HEK293T (cell line): ENCODE measurements around the gene VAV3.

Experiments used
- CTCF ChIA-PET: fragments of 350-600 bp; formaldehyde crosslinking; extraction: SDS; loops from one replicate; lab custom pipeline; 2021; ENCODE audit warnings: antibody characterized with exemption, inconsistent platforms; lab: Yijun Ruan, JAX
- POLR2A ChIA-PET: fragments of 350-600 bp; formaldehyde crosslinking; extraction: SDS; loops from one replicate; lab custom pipeline; 2020; ENCODE audit warnings: antibody characterized with exemption, inconsistent platforms; lab: Yijun Ruan, JAX
- DNase-seq: peaks from one replicate; pipeline ENCODE4 v3.0.0; 2012; ENCODE audit warnings: mixed read lengths; ENCODE audit errors: extremely low spot score
- ARNT ChIP-seq: fragments of 450-650 bp; IDR thresholded peaks from 2 replicates; pipeline ENCODE4 v1.6.1; 2017; ENCODE audit warnings: mild to moderate bottlenecking
- BHLHE40 ChIP-seq: fragments of 450-650 bp; IDR thresholded peaks from 2 replicates; pipeline ENCODE4 v1.6.1; 2016; ENCODE audit warnings: mild to moderate bottlenecking, moderate library complexity, borderline replicate concordance
- CTBP1 ChIP-seq: fragments of 450-650 bp; IDR thresholded peaks from 2 replicates; pipeline ENCODE4 v1.6.1; 2016; ENCODE audit warnings: borderline replicate concordance
- ELF4 ChIP-seq: fragments of 450-650 bp; IDR thresholded peaks from 2 replicates; pipeline ENCODE4 v1.6.1; 2017; ENCODE audit warnings: antibody characterized with exemption
- FOXA1 ChIP-seq: fragments of 450-650 bp; IDR thresholded peaks from 2 replicates; pipeline ENCODE4 v1.6.1; 2016; ENCODE audit warnings: mild to moderate bottlenecking
- FOXK2 ChIP-seq: fragments of 450-650 bp; IDR thresholded peaks from 2 replicates; pipeline ENCODE4 v1.6.1; 2016; ENCODE audit warnings: mild to moderate bottlenecking
- FOXM1 ChIP-seq: fragments of 450-650 bp; IDR thresholded peaks from 2 replicates; pipeline ENCODE4 v1.6.1; 2017; ENCODE audit warnings: mild to moderate bottlenecking, borderline replicate concordance
- HDGF ChIP-seq: fragments of 450-650 bp; IDR thresholded peaks from 2 replicates; pipeline ENCODE4 v1.6.1; 2017; ENCODE audit warnings: antibody characterized with exemption, borderline replicate concordance
- L3MBTL2 ChIP-seq: fragments of 450-650 bp; conservative IDR thresholded peaks from 2 replicates; pipeline ENCODE4 v1.6.1; 2016; ENCODE audit warnings: mild to moderate bottlenecking
- LEF1 ChIP-seq: fragments of 450-650 bp; IDR thresholded peaks from 2 replicates; pipeline ENCODE4 v1.6.1; 2017; ENCODE audit warnings: mild to moderate bottlenecking, borderline replicate concordance
- NFRKB ChIP-seq: fragments of 450-650 bp; IDR thresholded peaks from 2 replicates; pipeline ENCODE4 v1.6.1; 2016; ENCODE audit warnings: mild to moderate bottlenecking, moderate library complexity
- PKNOX1 ChIP-seq: fragments of 450-650 bp; IDR thresholded peaks from 2 replicates; pipeline ENCODE4 v1.6.1; 2016
- SP1 ChIP-seq: fragments of 450-650 bp; IDR thresholded peaks from 2 replicates; pipeline ENCODE4 v1.6.1; 2017
- SUZ12 ChIP-seq: fragments of 450-650 bp; IDR thresholded peaks from 2 replicates; pipeline ENCODE4 v1.6.1; 2016; ENCODE audit warnings: mild to moderate bottlenecking
- TARDBP ChIP-seq: fragments of 450-650 bp; IDR thresholded peaks from 2 replicates; pipeline ENCODE4 v1.6.1; 2016
- ZNF384 ChIP-seq: fragments of 450-650 bp; IDR thresholded peaks from 2 replicates; pipeline ENCODE4 v1.6.1; 2016

The VAV3 gene

GRCh38 chr1:107572674-107573211, 392.2 kb downstream of the VAV3 start:
- CTCF ChIA-PET = interaction anchor here (1.2 kb wide), 1 partner anchor 175 kb away, joined by 3 read pairs; no protein-coding TSS in a partner anchor
- POLR2A ChIA-PET = no interaction called here
- TF ChIP-seq SP1 = no peak
- TF ChIP-seq PKNOX1 = peak; percentile 58
- no peak for TF ChIP-seq L3MBTL2
- TF ChIP-seq SUZ12 = no peak
- DNase-seq = no peak

GRCh38 chr1:107570768-107571167, 394.2 kb downstream of the VAV3 start:
- no peak for TF ChIP-seq FOXM1
- no peak for TF ChIP-seq ARNT
- no peak for TF ChIP-seq BHLHE40
- no peak for TF ChIP-seq FOXK2
- no peak for TF ChIP-seq TARDBP
- no peak for TF ChIP-seq NFRKB
- CTCF ChIA-PET = no interaction called here
- no peak for DNase-seq
- POLR2A ChIA-PET = no interaction called here

- ChIA-PET CTCF (interaction anchor here (1.5 kb wide), 1 partner anchor 34 kb away, joined by 6 read pairs; no protein-coding TSS in a partner anchor), POLR2A (no interaction called here)
- no peak for TF ChIP-seq SUZ12
- no peak for TF ChIP-seq FOXM1
- no peak for TF ChIP-seq TARDBP
- no peak for TF ChIP-seq CTBP1
- no peak for TF ChIP-seq LEF1
- no peak for TF ChIP-seq FOXA1
- TF ChIP-seq HDGF = no peak
- TF ChIP-seq L3MBTL2 = no peak
- TF ChIP-seq NFRKB = no peak
- no peak for DNase-seq
These were observed 401.5 kb downstream of the VAV3 start for GRCh38 chr1:107563441-107563840.

- POLR2A ChIA-PET = no interaction called here
- no peak for DNase-seq
- TF ChIP-seq BHLHE40 = no peak
- no peak for TF ChIP-seq SUZ12
- no peak for TF ChIP-seq TARDBP
- TF ChIP-seq SP1 = no peak
- no peak for TF ChIP-seq FOXM1
- no peak for TF ChIP-seq ZNF384
- no peak for TF ChIP-seq PKNOX1
- CTCF ChIA-PET = no interaction called here
These were observed 405.1 kb downstream of the VAV3 start for GRCh38 chr1:107559881-107560280.

GRCh38 chr1:107557095-107557494, 407.9 kb downstream of the VAV3 start:
- TF ChIP-seq ARNT (no peak), ZNF384 (no peak), ELF4 (no peak)
- ChIA-PET POLR2A (no interaction called here), CTCF (no interaction called here)
- no peak for DNase-seq

- TF ChIP-seq LEF1 (no peak), NFRKB (no peak), ARNT (no peak), TARDBP (no peak)
- no peak for DNase-seq
- ChIA-PET POLR2A (no interaction called here), CTCF (no interaction called here)
These were observed 409.4 kb downstream of the VAV3 start for GRCh38 chr1:107555578-107555977.

GRCh38 chr1:107552781-107553180, 412.2 kb downstream of the VAV3 start:
- DNase-seq = no peak
- ChIA-PET CTCF (no interaction called here), POLR2A (no interaction called here)
- TF ChIP-seq CTBP1 (no peak), BHLHE40 (no peak), FOXK2 (no peak), L3MBTL2 (no peak)

- TF ChIP-seq ELF4 (no peak), NFRKB (no peak), CTBP1 (no peak), BHLHE40 (no peak), FOXM1 (no peak), TARDBP (no peak), SP1 (no peak), HDGF (no peak), L3MBTL2 (no peak), ZNF384 (no peak), FOXK2 (no peak)
- POLR2A ChIA-PET = no interaction called here
- DNase-seq = no peak
- CTCF ChIA-PET = no interaction called here
These were observed 413.5 kb downstream of the VAV3 start for GRCh38 chr1:107551456-107551855.
